ENCODE results near the gene ME1.
A peak's percentile ranks its signal among the peaks of the same experiment; 100 is the strongest.

DNA sequence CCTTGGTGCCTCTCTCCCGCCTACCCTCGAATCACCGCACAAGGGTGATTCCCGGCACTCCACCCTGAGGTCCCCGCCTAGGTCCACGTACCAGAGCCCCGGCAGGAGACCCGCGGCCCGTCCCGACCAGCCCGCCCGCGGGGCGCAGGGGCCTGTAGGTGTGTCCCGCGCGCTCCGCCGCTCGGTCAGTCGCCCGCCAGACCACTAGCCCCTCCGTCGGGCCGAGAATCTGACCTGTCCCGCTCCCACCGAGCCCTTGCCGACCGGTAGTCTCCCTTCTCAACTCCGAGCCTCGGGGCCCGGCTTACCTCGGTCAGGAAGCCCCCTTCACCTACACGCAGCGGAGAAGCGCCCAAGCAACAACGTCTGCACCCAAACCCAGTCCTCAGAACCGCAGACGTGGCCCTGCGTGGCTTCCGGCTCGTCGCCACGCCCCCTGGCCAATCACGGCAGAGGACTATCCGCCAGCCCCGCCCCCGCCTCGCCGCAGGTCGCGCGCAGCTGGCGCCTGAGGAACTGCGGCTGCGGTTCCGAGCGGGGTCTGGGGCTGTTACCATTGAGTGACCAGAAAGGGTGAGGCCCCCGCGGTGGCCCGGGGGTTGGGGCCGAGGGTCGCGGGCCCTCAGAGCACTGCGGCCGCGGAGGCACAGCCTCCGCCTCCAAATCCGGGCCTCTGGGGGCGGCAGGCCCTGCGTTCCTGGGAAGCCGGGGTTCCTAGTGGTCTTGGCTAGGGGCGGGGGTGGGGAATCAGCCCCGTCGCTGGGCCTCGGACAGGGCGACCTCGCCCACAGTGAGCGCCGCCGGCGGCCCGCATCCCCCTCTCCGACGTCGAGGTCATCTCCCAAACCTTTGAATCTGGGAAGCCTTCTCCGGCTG, 237.7 kb downstream of the ME1 start, which contains the start of the genes PGM3 and RWDD2A:
- TF ChIP-seq CTCF (IDR thresholded peaks at IDR 0.05; ENCODE audit: low read depth, low read length): no peak
- peak; percentile 84 for TF ChIP-seq POLR2A (IDR thresholded peaks at IDR 0.05; ENCODE audit: extremely low read depth, insufficient read length)
- TF ChIP-seq, protein P1, sequence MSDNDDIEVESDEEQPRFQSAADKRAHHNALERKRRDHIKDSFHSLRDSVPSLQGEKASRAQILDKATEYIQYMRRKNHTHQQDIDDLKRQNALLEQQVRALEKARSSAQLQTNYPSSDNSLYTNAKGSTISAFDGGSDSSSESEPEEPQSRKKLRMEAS (IDR thresholded peaks at IDR 0.05; ENCODE audit: low read depth, low read length): peak; percentile 43; the same call in 1 of the 2 replicates
- peak; percentile 59; the same call in 1 of the 2 replicates for TF ChIP-seq MYC (IDR thresholded peaks at IDR 0.05; ENCODE audit: low read depth, low read length)
